SK-N-SH (cell line): Measurements from ENCODE around the gene SLC17A4.

ENCODE experiments used
- ELF1 ChIP-seq: IDR thresholded peaks from 2 replicates; pipeline ENCODE4 v1.4.0; 2012
- EP300 ChIP-seq, 2 experiments: IDR thresholded peaks; 2 replicates each; pipeline versions ENCODE4 v1.4.0 to v1.6.1; 2012; ENCODE audit warnings: borderline replicate concordance in 1 of 2, low read depth in 1 of 2, low read length in 1 of 2
- EZH2phosphoT487 ChIP-seq: fragments of 200-600 bp; sonication (generic); IDR thresholded peaks from 2 replicates; pipeline ENCODE4 v1.6.1; 2017; ENCODE audit warnings: low read depth, mixed run types, mild to moderate bottlenecking, antibody characterized with exemption, moderate library complexity, borderline replicate concordance
- GABPA ChIP-seq: IDR thresholded peaks from 2 replicates; pipeline ENCODE4 v1.4.0; 2012; ENCODE audit warnings: low read depth, mild to moderate bottlenecking
- GATA2 ChIP-seq: sonication (generic); formaldehyde crosslinking; IDR thresholded peaks from 2 replicates; pipeline ENCODE4 v1.5.0; 2020; ENCODE audit warnings: mild to moderate bottlenecking, missing genetic modification reagents
- MXI1 ChIP-seq: IDR thresholded peaks from 2 replicates; pipeline ENCODE4 v1.6.1; 2012; ENCODE audit warnings: mild to moderate bottlenecking, low read depth, low read length, improper control_type of control experiment
- POLR2AphosphoS5 ChIP-seq: IDR thresholded peaks from 2 replicates; pipeline ENCODE4 v1.6.1; 2012; ENCODE audit warnings: low read depth, low read length
- RFX5 ChIP-seq: IDR thresholded peaks from 2 replicates; pipeline ENCODE4 v1.6.1; 2012; ENCODE audit warnings: mild to moderate bottlenecking, improper control_type of control experiment, low read length
- RXRA ChIP-seq: IDR thresholded peaks from 2 replicates; pipeline ENCODE4 v1.4.0; 2012; ENCODE audit warnings: low read depth, mild to moderate bottlenecking, borderline replicate concordance
- TF ChIP-seq, protein P1 (sequence below): fragments of 200-600 bp; sonication (generic); IDR thresholded peaks from 2 replicates; pipeline ENCODE4 v1.6.1; 2017; ENCODE audit warnings: antibody characterized with exemption, mild to moderate bottlenecking, moderate library complexity
- TF ChIP-seq, protein P2 (sequence below): fragments of 150-350 bp; IDR thresholded peaks from 2 replicates; pipeline ENCODE4 v1.6.1; 2017; ENCODE audit warnings: antibody characterized with exemption, low read length, low read depth, borderline replicate concordance
- TF ChIP-seq, protein P3 (sequence below): IDR thresholded peaks from 2 replicates; pipeline ENCODE4 v1.4.0; 2012; ENCODE audit warnings: low read depth
- TF ChIP-seq, protein P4 (sequence below): IDR thresholded peaks from 2 replicates; pipeline ENCODE4 v1.4.0; 2012; ENCODE audit warnings: low read depth, borderline replicate concordance

DNA sequence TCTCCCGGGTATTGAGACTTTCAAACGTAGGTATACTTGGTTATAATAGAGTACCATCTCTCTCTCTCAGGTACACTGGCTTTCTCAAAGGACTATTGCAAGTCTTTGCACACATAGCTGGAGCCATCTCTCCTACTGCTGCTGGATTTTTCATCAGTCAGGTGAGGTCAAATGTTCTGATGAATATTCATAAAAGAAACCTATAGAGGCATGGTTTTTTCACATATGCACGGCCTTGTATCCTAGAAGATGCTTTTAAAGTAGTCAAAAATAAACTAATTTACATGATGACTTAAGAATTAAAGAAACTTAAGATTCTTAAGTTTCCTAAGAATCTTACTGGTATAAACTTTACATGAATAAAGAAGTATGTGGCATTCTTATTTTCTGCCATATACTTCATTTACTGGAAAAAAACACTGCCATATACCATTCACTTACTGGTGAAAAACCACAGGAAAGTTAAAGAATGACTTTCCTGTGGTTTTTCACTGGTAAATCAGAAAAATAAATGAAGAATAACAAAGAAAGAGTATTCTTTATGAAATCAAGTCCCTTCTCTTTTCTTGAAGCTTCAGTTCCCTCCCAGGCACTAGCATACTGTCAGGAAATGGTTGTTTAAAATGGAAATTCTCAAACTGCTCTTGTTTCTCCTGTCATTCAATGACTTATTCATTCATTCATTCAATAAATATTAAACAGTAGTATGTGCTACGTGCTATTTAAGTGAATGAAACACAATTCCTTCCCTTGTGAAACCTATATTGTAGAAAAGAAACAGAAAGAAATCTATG is 23.5 kb downstream of the SLC17A4 start:
- TF ChIP-seq, protein P1, sequence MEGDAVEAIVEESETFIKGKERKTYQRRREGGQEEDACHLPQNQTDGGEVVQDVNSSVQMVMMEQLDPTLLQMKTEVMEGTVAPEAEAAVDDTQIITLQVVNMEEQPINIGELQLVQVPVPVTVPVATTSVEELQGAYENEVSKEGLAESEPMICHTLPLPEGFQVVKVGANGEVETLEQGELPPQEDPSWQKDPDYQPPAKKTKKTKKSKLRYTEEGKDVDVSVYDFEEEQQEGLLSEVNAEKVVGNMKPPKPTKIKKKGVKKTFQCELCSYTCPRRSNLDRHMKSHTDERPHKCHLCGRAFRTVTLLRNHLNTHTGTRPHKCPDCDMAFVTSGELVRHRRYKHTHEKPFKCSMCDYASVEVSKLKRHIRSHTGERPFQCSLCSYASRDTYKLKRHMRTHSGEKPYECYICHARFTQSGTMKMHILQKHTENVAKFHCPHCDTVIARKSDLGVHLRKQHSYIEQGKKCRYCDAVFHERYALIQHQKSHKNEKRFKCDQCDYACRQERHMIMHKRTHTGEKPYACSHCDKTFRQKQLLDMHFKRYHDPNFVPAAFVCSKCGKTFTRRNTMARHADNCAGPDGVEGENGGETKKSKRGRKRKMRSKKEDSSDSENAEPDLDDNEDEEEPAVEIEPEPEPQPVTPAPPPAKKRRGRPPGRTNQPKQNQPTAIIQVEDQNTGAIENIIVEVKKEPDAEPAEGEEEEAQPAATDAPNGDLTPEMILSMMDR: no peak
- no peak for TF ChIP-seq RXRA
- TF ChIP-seq GABPA: no peak
- no peak for TF ChIP-seq MXI1
- TF ChIP-seq POLR2AphosphoS5: no peak
- TF ChIP-seq RFX5: no peak
- TF ChIP-seq, protein P2, sequence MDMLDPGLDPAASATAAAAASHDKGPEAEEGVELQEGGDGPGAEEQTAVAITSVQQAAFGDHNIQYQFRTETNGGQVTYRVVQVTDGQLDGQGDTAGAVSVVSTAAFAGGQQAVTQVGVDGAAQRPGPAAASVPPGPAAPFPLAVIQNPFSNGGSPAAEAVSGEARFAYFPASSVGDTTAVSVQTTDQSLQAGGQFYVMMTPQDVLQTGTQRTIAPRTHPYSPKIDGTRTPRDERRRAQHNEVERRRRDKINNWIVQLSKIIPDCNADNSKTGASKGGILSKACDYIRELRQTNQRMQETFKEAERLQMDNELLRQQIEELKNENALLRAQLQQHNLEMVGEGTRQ: no peak
- TF ChIP-seq EZH2phosphoT487: no peak
- TF ChIP-seq, protein P3, sequence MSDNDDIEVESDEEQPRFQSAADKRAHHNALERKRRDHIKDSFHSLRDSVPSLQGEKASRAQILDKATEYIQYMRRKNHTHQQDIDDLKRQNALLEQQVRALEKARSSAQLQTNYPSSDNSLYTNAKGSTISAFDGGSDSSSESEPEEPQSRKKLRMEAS: no peak
- TF ChIP-seq EP300 (IDR thresholded peaks at IDR 0.05; ENCODE audit: borderline replicate concordance in 1 of 2, low read depth in 1 of 2, low read length in 1 of 2): no peak
- no peak for TF ChIP-seq GATA2
- no peak for TF ChIP-seq ELF1
- TF ChIP-seq, protein P4, sequence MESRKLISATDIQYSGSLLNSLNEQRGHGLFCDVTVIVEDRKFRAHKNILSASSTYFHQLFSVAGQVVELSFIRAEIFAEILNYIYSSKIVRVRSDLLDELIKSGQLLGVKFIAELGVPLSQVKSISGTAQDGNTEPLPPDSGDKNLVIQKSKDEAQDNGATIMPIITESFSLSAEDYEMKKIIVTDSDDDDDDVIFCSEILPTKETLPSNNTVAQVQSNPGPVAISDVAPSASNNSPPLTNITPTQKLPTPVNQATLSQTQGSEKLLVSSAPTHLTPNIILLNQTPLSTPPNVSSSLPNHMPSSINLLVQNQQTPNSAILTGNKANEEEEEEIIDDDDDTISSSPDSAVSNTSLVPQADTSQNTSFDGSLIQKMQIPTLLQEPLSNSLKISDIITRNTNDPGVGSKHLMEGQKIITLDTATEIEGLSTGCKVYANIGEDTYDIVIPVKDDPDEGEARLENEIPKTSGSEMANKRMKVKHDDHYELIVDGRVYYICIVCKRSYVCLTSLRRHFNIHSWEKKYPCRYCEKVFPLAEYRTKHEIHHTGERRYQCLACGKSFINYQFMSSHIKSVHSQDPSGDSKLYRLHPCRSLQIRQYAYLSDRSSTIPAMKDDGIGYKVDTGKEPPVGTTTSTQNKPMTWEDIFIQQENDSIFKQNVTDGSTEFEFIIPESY: no peak
